ENCODE data around the gene SMIM17.

SMIM17 gene

DNA sequence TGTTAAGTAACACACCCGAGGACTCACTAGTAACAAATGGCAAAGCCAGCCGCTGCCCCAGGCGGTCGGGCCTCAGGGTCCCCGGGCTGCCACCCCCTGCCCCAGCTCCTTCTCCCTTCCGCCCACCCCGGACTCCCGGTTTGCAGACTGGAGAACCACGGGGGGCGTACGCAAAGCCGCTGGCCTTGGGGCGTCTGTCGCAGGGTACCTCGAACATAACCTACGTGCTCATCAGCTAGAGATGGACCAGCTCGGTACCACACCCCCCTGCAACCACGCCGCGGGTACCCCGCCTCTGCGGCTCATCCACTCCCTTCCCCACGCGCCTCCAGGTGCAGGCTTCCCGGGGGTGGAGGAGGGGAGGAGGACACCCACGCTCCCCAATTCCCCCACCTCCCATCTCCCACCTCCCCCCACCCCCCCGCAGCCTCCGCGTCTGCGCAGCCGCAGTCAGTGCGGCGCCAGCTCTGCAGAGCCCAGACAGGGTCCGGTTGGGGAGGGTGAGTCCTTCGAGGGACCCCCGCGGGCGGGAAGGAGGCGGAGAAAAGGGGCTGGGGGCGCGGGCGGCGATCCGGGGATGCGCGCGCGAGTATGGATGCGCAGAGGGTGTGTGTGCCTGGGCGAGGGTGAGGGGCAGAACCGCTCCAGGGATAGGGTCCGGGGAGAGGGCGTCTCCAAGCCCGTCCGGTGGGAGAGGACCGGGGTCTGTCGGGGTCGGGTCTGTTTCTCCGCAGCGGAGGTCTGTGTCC, at the start of gene SMIM17:
Gene SMIM17, plus strand, starts transcription at position 449 of the 749 bp plus-strand sequence. CDS start 2,509 bp downstream, outside the sequence.
- H3K4me3 ChIP-seq = no peak within 1 kb of the TSS
- no peak for TF ChIP-seq CTCF (IDR thresholded peaks at IDR 0.05)
- H3K27ac ChIP-seq = no peak within 1 kb of the TSS
- DNase-seq (ENCODE audit: low spot score) = no peak

DNA sequence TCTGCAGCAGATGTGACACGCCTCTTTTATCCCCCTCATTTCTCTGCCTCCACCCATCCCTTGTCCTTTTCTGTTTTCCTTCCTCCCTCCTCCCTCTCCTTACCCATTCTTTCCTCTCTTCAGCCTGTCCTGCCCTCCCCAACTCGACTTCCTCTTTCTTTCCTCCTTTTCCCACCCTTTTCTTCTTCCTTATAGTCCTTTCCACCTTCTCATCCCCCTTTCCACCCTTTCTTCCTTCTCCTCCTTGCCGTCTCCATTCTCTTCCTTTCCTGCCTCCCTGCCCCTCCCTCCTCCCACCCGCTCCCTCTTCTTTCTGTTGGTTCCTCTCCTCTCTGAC, 48.5 kb upstream of the SMIM17 start:
- no peak for TF ChIP-seq CTCF (IDR thresholded peaks at IDR 0.05)
- DNase-seq (ENCODE audit: low spot score) = no peak
- Histone ChIP-seq H3K4me3 (peak overlapping the region; percentile 100), H3K27ac (no peak overlapping the region)

- Histone ChIP-seq H3K4me3 (peak within 1 kb of the TSS; percentile 100), H3K27ac (peak within 1 kb of the TSS; percentile 56 to 91)
- DNase-seq (ENCODE audit: low spot score) = peak; percentile 90
- no peak for TF ChIP-seq CTCF (IDR thresholded peaks at IDR 0.05)
Measured at GRCh38 chr19:56594783-56595547, 48.0 kb upstream of the SMIM17 start, which contains the start of gene ZNF71. ZNF71 (plus strand) TSS chr19:56595302; CDS start chr19:56601559, 6,257 bp downstream.

DNA sequence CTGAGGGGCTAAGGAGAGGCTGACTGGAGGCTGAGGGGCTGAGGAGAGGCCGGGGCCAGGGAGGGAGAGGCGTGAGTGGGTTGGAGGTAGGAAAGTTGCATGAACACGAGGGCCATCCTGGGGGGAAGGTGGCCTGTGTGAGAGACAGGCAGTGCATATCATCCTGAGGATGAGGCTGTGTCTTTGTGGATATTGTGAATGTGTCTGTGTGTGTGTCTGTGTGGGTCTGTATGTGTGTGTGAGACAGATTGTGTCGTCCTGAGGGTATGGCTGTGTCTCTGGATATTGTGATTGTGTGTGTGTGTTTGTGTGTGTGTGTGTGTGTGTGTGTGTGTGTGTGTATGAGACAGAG, 47.4 kb upstream of the SMIM17 start:
- no peak for DNase-seq (ENCODE audit: low spot score)
- no peak for TF ChIP-seq CTCF (IDR thresholded peaks at IDR 0.05)
- Histone ChIP-seq H3K27ac (peak overlapping the region; percentile 56 to 91), H3K4me3 (peak overlapping the region; percentile 100)

DNA sequence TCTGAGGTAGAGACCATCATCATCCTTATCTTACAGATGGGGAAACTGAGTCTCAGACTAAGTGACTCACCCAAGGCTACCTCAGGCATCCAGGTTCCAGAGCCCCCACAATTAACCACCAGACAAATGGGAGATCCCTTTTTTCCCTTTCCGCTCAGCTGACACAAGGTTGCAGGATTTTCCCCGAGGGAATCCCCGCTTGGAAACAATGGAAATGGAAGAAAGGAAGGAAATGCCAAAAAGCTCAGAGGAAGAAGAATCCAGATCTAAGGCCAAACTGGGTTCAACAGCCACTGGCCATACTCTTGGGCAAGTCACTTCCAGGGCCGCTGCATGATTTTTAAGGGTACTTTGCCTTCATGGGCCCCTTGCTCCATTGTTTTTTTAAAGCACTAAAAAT, 46.3 kb upstream of the SMIM17 start:
- TF ChIP-seq CTCF (IDR thresholded peaks at IDR 0.05) = no peak
- no peak for DNase-seq (ENCODE audit: low spot score)
- Histone ChIP-seq H3K4me3 (no peak overlapping the region), H3K27ac (no peak overlapping the region)

DNA sequence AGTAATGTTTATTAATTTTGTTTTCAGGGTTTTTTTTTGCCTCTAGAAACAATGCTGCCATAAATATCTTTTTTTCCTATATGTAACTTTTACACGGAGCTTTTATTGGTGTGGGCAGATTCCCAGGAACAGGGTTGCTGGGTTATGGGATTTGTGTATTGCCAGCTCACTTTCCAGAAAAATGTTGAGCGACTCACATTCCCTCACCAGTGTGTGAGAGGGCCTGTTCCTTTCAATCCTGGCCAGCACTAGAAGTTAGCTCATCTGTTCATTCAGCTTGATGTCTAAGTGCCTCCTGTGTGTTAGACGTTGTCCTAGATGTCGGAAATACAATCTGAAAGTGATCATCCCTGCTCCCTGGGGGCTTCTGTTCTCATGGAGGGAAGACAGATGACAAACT, 45.3 kb upstream of the SMIM17 start:
- no peak for TF ChIP-seq CTCF (IDR thresholded peaks at IDR 0.05)
- DNase-seq (ENCODE audit: low spot score) = no peak
- H3K4me3 ChIP-seq = no peak overlapping the region
- no peak overlapping the region for H3K27ac ChIP-seq

- no peak overlapping the region for H3K4me3 ChIP-seq
- no peak overlapping the region for H3K27ac ChIP-seq
- no peak for DNase-seq (ENCODE audit: low spot score)
- no peak for TF ChIP-seq CTCF (IDR thresholded peaks at IDR 0.05)
Measured at GRCh38 chr19:56601375-56601774, 41.6 kb upstream of the SMIM17 start.
